Activated T-cell treated with anti-CD3 and anti-CD28 coated beads, Interleukin-2, amount 50 U/mL, for 72 hours (primary cell): ENCODE results near the gene ZSCAN5B. TPM values are rescaled to one million over a fixed set of nuclear protein-coding genes. Genes with fewer than 3 reads are reported as not detected.

Experiments
- ATAC-seq, 2 donors: fragments of 150-1000 bp; cut with Tn5 transposase; replicated peaks in 1 of 2; 2 replicates each; pipeline ENCODE4 v1.10.0; 2021; ENCODE audit warnings: moderate library complexity in 2 of 2, mild to moderate bottlenecking in 1 of 2
- DNase-seq, 2 donors: peaks; one replicate each; pipeline ENCODE4 v3.0.0; 2021 to 2022; ENCODE audit warnings: mixed read lengths in 1 of 2
- H3K27ac Mint-ChIP-seq: one replicate; pipeline ENCODE4 v1.8.0; 2022; ENCODE audit warnings: mild to moderate bottlenecking, moderate library complexity, mixed read lengths
- H3K27me3 Mint-ChIP-seq: one replicate; pipeline ENCODE4 v1.8.0; 2022; ENCODE audit warnings: low read depth, mixed read lengths
- H3K36me3 Mint-ChIP-seq, 2 donors: one replicate each; pipeline ENCODE4 v1.8.0; 2022; ENCODE audit warnings: mixed read lengths in 2 of 2, mild to moderate bottlenecking in 1 of 2; ENCODE audit not compliant: insufficient read depth in 2 of 2
- H3K4me1 Mint-ChIP-seq: one replicate; pipeline ENCODE4 v1.8.0; 2022; ENCODE audit warnings: low read depth, mixed read lengths
- H3K4me3 Mint-ChIP-seq, 2 donors: one replicate each; pipeline ENCODE4 v1.8.0; 2022; ENCODE audit warnings: mild to moderate bottlenecking in 2 of 2, mixed read lengths in 2 of 2, moderate library complexity in 2 of 2
- H3K9me3 Mint-ChIP-seq, 2 donors: one replicate each; pipeline ENCODE4 v1.8.0; 2022; ENCODE audit warnings: mixed read lengths in 2 of 2
- total RNA-seq, 2 donors: library from RNA; stranded (reverse); gene quantifications; one replicate each; pipeline ENCODE4 v1.2.3, GENCODE V29; 2022

Gene ZSCAN5B
- total RNA-seq, 2 donors from 2014 or later, result not detected

DNA sequence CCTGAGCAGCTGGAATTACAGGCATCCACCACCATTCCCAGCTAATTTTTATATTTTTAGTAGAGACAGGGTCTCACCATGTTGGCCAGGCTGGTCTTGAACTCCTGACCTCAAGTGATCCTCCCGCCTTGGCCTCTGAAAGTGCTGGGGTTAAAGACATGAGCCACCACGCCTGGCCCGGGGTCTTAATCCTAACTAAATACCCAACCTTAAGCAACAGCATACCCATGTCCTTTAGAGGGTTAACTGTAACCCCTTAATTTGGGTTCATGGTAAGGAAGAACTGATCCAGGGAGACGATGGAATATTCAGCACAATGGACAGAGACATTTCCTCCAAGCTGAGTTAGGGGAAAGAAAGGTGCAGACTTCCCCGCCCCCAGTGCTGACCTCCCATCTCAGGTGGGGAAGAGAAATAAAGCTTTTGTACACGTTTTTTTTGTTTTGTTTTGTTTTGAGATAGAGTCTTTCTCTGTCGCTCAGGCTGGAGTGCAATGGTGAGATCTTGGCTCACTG, 30.5 kb downstream of the ZSCAN5B start:
- Mint-ChIP-seq H3K9me3 (no peaks in the 10 kb centered on the region), H3K4me3 (no peak overlapping the region), H3K4me1 (peaks cover 13% of the 10 kb centered on the region), H3K27ac (no peak overlapping the region), H3K27me3 (peaks cover 7% of the 10 kb centered on the region), H3K36me3 (no peaks in the 10 kb centered on the region)
- no peak for ATAC-seq
- no peak for DNase-seq

DNA sequence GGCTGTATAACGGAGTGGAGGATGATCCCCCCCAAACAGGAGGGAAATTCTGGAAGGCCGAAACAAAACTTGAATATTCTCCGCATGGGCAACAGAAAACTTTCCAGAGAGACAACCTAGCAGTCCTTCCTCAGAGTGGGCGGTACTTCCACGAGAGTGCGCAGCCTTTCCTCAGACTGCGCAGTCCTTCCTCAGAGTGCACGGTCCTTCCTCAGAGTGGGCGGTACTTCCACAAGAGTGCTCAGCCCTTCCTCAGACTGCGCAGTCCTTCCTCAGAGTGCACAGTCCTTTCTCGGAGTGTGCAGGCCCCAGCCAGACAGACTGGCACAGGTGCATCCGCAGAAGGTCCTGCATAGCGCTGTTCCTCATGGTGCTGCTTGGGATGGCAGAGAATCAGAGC, 34.5 kb downstream of the ZSCAN5B start:
- H3K36me3 Mint-ChIP-seq, result peaks cover 7% of the 10 kb centered on the region in 2 donors
- peaks cover 1% of the 10 kb centered on the region in 2 donors for H3K9me3 Mint-ChIP-seq
- H3K4me1 Mint-ChIP-seq, result peaks cover 12% of the 10 kb centered on the region
- peaks cover 7% of the 10 kb centered on the region for H3K27me3 Mint-ChIP-seq
- no peak overlapping the region for H3K4me3 Mint-ChIP-seq
- no peak for DNase-seq
- ATAC-seq, result no peak
- no peak overlapping the region for H3K27ac Mint-ChIP-seq

DNA sequence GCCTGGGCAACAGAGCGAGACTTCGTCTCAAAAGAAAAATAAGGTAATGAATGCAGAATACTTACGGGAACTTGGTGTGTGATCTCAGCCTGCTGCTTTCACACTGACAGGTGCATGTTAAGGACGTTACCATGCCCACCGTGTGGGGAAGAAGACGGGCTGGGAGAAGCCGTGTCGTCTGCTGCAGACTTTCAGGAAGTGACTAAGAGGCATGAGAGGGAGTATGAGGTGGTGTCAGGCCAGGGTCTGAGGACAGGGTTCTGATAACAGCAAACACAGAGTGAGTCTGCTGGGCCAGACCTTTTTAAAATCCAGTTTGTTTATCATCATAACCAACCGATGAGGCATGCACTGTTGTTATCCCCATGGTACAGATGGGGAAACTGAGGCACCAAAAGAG, 35.3 kb downstream of the ZSCAN5B start:
- no peak overlapping the region for H3K27ac Mint-ChIP-seq

DNA sequence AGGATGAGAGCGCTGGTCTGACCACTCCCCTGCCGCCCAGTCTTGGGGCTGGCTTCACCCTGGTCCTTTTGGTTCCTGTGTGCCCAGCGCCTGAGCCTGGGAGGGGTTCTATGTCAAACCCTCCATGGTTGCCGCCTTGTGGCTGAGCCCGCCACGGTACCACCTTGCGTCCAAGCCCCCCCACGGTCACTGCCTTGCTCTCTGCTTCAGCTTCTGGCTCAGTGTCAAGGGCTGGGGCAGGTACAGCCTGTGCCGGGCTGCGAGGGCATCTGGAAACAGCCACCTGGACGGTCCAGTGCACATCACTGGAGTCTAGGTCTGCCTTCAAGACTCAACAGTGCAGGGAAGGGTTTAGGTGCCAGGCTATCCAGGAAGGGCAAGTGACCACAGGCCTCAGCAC, 36.0 kb downstream of the ZSCAN5B start:
- DNase-seq (no peak), ATAC-seq (no peak)
- H3K27me3 Mint-ChIP-seq, result peaks cover 7% of the 10 kb centered on the region
- H3K27ac Mint-ChIP-seq, result no peak overlapping the region
- peaks cover 1% of the 10 kb centered on the region in 2 donors for H3K9me3 Mint-ChIP-seq
- peaks cover 12% of the 10 kb centered on the region for H3K4me1 Mint-ChIP-seq
- peaks cover 7 to 9% of the 10 kb centered on the region in 2 donors for H3K36me3 Mint-ChIP-seq
- H3K4me3 Mint-ChIP-seq, result no peak overlapping the region

More for the DNA sequence above, 35.3 kb downstream of the ZSCAN5B start:
- Mint-ChIP-seq H3K36me3 (peaks cover 7 to 9% of the 10 kb centered on the region in 2 donors), H3K4me1 (peaks cover 12% of the 10 kb centered on the region), H3K4me3 (no peak overlapping the region), H3K9me3 (peaks cover 1% of the 10 kb centered on the region in 2 donors), H3K27me3 (peaks cover 7% of the 10 kb centered on the region)
- DNase-seq, result peak; percentile 31 to 53
- ATAC-seq, result peak; percentile 90 to 97

- Mint-ChIP-seq H3K27me3 (peaks cover 2% of the 10 kb centered on the region), H3K36me3 (peaks cover 7 to 9% of the 10 kb centered on the region in 2 donors), H3K27ac (no peak overlapping the region), H3K9me3 (peaks cover 1% of the 10 kb centered on the region in 2 donors), H3K4me1 (peaks cover 12% of the 10 kb centered on the region), H3K4me3 (no peak overlapping the region)
- no peak for DNase-seq
- no peak for ATAC-seq
Observed at GRCh38 chr19:56159622-56160271, 37.8 kb downstream of the ZSCAN5B start.

DNA sequence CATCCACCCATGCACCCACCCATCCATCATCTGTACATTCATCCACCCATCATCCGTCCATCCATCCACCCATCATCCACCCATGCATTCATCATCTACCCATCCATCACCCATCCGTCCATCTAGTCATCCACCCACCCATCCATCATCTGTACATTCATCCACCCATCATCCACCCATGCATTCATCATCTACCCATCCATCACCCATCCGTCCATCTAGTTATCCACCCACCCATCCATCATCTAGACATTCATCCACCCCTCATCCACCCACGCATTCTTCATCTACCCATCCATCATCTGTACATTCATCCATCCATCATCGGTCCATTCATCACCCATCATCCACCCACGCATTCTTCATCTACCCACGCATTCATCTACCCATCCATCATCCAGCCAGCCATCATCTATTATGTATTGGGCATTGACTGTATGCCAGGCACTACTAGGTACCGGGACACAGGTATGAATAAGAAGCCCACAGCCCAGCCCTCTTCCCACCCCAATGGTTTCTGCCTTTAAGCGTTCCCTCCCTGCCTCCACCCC, 38.5 kb downstream of the ZSCAN5B start:
- ATAC-seq (no peak), DNase-seq (no peak)
- peaks cover 7 to 9% of the 10 kb centered on the region in 2 donors for H3K36me3 Mint-ChIP-seq
- H3K27ac Mint-ChIP-seq, result no peak overlapping the region
- H3K4me1 Mint-ChIP-seq, result peaks cover 10% of the 10 kb centered on the region
- no peaks in the 10 kb centered on the region for H3K27me3 Mint-ChIP-seq
- H3K4me3 Mint-ChIP-seq, result no peak overlapping the region
- peaks cover 1% of the 10 kb centered on the region in 2 donors for H3K9me3 Mint-ChIP-seq

GRCh38 chr19:56158170-56158757, 39.3 kb downstream of the ZSCAN5B start:
- H3K4me1 Mint-ChIP-seq, result peaks cover 13% of the 10 kb centered on the region
- peaks cover 1% of the 10 kb centered on the region in 2 donors for H3K9me3 Mint-ChIP-seq
- H3K36me3 Mint-ChIP-seq, result peaks cover 8 to 9% of the 10 kb centered on the region in 2 donors
- H3K4me3 Mint-ChIP-seq, result no peak overlapping the region
- no peaks in the 10 kb centered on the region for H3K27me3 Mint-ChIP-seq
- ATAC-seq (no peak), DNase-seq (no peak)
- H3K27ac Mint-ChIP-seq, result no peak overlapping the region

- no peak for ATAC-seq
- Mint-ChIP-seq H3K36me3 (peaks cover 8 to 9% of the 10 kb centered on the region in 2 donors), H3K27ac (no peak overlapping the region), H3K4me1 (peaks cover 15% of the 10 kb centered on the region), H3K9me3 (peaks cover 1% of the 10 kb centered on the region in 2 donors), H3K27me3 (no peaks in the 10 kb centered on the region), H3K4me3 (no peak overlapping the region)
- DNase-seq, result no peak
Observed at GRCh38 chr19:56156768-56157167, 40.8 kb downstream of the ZSCAN5B start.

GRCh38 chr19:56155124-56155687, 42.4 kb downstream of the ZSCAN5B start:
- no peak overlapping the region for H3K4me3 Mint-ChIP-seq
- H3K9me3 Mint-ChIP-seq, result peaks cover 1% of the 10 kb centered on the region in 2 donors
- ATAC-seq (peak in 1 of 2 donors; percentile 20), DNase-seq (peak in 1 of 2 donors; percentile 5)
- peaks cover 8 to 12% of the 10 kb centered on the region in 2 donors for H3K36me3 Mint-ChIP-seq
- H3K27me3 Mint-ChIP-seq, result no peaks in the 10 kb centered on the region
- no peak overlapping the region for H3K27ac Mint-ChIP-seq
- peaks cover 14% of the 10 kb centered on the region for H3K4me1 Mint-ChIP-seq

DNA sequence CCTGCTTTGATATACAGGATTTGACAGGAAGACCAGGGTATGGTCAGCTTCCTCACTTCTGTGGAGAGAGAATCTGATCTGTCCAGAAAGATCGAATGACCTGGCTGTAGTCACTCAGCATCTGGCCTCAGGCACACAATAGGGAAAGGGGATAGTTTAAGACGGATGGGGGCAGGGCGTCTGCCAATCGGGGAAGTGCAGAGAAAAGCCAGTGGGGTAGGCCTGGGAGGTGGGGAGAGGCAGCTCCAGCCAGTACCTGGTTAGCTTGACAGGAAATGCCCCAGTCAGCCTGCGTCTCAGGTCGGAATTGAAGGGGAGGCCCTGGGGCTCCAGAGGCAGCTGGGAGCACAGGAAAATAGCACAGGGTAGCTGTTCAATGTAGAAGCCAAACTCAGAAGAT, 44.1 kb downstream of the ZSCAN5B start:
- Mint-ChIP-seq H3K9me3 (no peaks in the 10 kb centered on the region), H3K4me1 (peaks cover 14% of the 10 kb centered on the region), H3K27ac (peak overlapping the region; percentile 29), H3K36me3 (peaks cover 3 to 14% of the 10 kb centered on the region in 2 donors), H3K27me3 (no peaks in the 10 kb centered on the region), H3K4me3 (no peak overlapping the region)
- DNase-seq (no peak), ATAC-seq (no peak)

GRCh38 chr19:56152644-56153043, 44.9 kb downstream of the ZSCAN5B start:
- DNase-seq (no peak), ATAC-seq (no peak)
- Mint-ChIP-seq H3K4me3 (no peak overlapping the region), H3K9me3 (no peaks in the 10 kb centered on the region), H3K36me3 (peaks cover 5 to 14% of the 10 kb centered on the region in 2 donors), H3K27me3 (no peaks in the 10 kb centered on the region), H3K4me1 (peaks cover 14% of the 10 kb centered on the region), H3K27ac (no peak overlapping the region)

DNA sequence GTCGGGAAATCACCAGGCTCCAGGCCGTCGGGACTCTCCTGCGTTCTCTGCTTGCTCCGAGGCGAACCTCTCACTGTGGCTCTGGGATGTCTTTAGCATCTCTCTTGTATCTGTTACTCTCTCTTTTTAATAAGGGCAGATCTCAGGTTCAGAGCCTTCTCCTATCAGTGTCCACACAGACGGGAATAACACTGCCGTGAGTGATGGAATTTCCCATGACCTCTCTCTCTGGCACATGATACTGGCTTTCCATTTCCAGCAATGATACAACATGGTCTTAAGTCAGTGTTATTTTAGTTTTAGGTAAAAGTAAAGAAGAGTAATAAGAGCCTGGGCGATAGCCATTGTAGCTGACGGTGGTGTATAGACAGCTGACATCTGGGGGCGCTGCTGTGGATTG, 47.2 kb downstream of the ZSCAN5B start:
- H3K4me3 Mint-ChIP-seq, result no peak overlapping the region

DNA sequence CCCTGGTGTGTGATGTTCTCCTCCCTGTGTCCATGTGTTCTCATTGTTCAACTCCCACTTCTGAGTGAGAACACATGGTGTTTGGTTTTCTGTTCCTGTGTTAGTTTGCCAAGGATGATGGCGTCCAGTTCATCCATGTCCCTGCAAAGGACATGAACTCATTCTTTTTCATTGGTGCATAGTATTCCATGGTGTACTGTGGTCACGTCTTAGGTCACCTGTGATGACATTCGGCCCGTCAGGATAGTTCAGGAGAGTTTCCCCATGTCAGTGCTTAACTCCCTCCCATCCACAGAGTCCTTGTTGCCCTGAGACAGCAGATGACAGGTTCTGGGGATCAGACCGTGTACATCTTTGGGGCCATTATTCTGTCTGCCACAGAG, 47.9 kb downstream of the ZSCAN5B start:
- H3K27me3 Mint-ChIP-seq, result no peaks in the 10 kb centered on the region
- ATAC-seq (no peak), DNase-seq (no peak)
- peaks cover 18% of the 10 kb centered on the region for H3K4me1 Mint-ChIP-seq
- no peaks in the 10 kb centered on the region for H3K9me3 Mint-ChIP-seq
- no peak overlapping the region for H3K4me3 Mint-ChIP-seq
- no peak overlapping the region for H3K27ac Mint-ChIP-seq
- H3K36me3 Mint-ChIP-seq, result peaks cover 5 to 14% of the 10 kb centered on the region in 2 donors

More for the DNA sequence above, 47.2 kb downstream of the ZSCAN5B start:
- Mint-ChIP-seq H3K27me3 (no peaks in the 10 kb centered on the region), H3K9me3 (no peaks in the 10 kb centered on the region), H3K27ac (no peak overlapping the region), H3K36me3 (peaks cover 5 to 14% of the 10 kb centered on the region in 2 donors), H3K4me1 (peaks cover 14% of the 10 kb centered on the region)
- DNase-seq, result no peak
- ATAC-seq, result no peak
